Measurements from ENCODE around the gene WDFY3. TPM values are rescaled to one million over a fixed set of nuclear protein-coding genes. Genes with fewer than 3 reads are reported as not detected.

Gene WDFY3
- total RNA-seq, 3 donors from 2014 or later, result 119 to 156 (median 125) TPM

GRCh38 chr4:84796394-84796793 is 170.1 kb downstream of the WDFY3 start:
- DNase-seq (ENCODE audit: low spot score in 2 of 2), result no peak
- H3K9me3 ChIP-seq, result no peaks in the 10 kb centered on the region
- H3K27ac ChIP-seq, result no peak overlapping the region
- H3K4me1 ChIP-seq, result no peaks in the 10 kb centered on the region
- no peaks in the 10 kb centered on the region for H3K27me3 ChIP-seq
- H3K4me3 ChIP-seq, result no peak overlapping the region
- intact Hi-C loops (cut with DNase I; ENCODE audit: low total_unique reads), result no loop called here
- H3K36me3 ChIP-seq, result no peaks in the 10 kb centered on the region
- TF ChIP-seq, protein P1, sequence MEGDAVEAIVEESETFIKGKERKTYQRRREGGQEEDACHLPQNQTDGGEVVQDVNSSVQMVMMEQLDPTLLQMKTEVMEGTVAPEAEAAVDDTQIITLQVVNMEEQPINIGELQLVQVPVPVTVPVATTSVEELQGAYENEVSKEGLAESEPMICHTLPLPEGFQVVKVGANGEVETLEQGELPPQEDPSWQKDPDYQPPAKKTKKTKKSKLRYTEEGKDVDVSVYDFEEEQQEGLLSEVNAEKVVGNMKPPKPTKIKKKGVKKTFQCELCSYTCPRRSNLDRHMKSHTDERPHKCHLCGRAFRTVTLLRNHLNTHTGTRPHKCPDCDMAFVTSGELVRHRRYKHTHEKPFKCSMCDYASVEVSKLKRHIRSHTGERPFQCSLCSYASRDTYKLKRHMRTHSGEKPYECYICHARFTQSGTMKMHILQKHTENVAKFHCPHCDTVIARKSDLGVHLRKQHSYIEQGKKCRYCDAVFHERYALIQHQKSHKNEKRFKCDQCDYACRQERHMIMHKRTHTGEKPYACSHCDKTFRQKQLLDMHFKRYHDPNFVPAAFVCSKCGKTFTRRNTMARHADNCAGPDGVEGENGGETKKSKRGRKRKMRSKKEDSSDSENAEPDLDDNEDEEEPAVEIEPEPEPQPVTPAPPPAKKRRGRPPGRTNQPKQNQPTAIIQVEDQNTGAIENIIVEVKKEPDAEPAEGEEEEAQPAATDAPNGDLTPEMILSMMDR (IDR thresholded peaks at IDR 0.05), result no peak
- TF ChIP-seq POLR2A (IDR thresholded peaks at IDR 0.05) (no peak), POLR2AphosphoS5 (IDR thresholded peaks at IDR 0.05) (no peak)

- H3K9me3 ChIP-seq, result no peaks in the 10 kb centered on the region
- H3K4me1 ChIP-seq, result no peaks in the 10 kb centered on the region
- intact Hi-C loops (cut with DNase I; ENCODE audit: low total_unique reads), result no loop called here
- TF ChIP-seq, protein P1 (IDR thresholded peaks at IDR 0.05), result no peak
- TF ChIP-seq POLR2A (IDR thresholded peaks at IDR 0.05), result no peak
- no peak for TF ChIP-seq POLR2AphosphoS5 (IDR thresholded peaks at IDR 0.05)
- no peak overlapping the region for H3K27ac ChIP-seq
- H3K27me3 ChIP-seq, result no peaks in the 10 kb centered on the region
- DNase-seq (ENCODE audit: low spot score in 2 of 2), result no peak
- no peak overlapping the region for H3K4me3 ChIP-seq
- H3K36me3 ChIP-seq, result peaks cover 4% of the 10 kb centered on the region
Measured at GRCh38 chr4:84792366-84793301, 173.9 kb downstream of the WDFY3 start.

DNA sequence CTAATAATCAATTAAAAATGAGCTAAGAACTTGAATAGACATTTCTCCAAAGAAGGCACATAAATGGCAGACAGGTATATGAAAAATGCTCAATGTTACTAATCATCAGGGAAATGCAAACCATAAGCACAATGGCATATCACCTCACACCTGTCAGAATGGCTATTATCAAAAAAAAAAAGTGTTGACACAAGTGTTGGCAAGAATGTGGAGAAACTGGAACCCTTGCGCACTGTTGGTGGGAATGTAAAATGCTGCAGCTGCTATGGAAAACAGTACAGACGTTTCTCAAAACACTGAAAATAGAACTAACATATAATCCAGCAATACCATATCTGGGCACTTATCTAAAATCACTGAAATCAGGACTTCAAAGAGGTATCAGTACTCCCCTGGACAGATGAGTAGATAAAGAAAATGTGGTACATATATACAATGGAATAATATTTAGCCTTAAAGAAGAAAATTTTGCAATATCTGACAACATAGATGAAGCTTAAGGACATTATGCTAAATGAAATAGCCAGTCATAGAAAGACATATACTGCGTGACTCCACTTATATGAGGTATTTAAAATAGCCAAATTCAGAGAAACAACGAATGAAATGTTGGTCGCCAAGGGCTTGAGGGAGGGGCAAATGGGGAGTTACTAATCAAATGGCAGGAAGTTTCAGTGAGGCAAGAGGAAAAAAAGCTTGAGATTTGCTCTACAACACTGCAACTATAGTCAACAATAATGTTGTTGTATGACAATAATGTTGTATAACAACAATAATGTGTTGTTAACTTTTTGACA is 175.5 kb downstream of the WDFY3 start:
- Histone ChIP-seq H3K9me3 (no peaks in the 10 kb centered on the region), H3K27me3 (no peaks in the 10 kb centered on the region), H3K4me1 (no peaks in the 10 kb centered on the region), H3K27ac (no peak overlapping the region), H3K4me3 (no peak overlapping the region), H3K36me3 (peaks cover 11% of the 10 kb centered on the region)
- DNase-seq (ENCODE audit: low spot score in 2 of 2), result no peak
- intact Hi-C loops (cut with DNase I; ENCODE audit: low total_unique reads), result no loop called here
- TF ChIP-seq, protein P1 (IDR thresholded peaks at IDR 0.05), result no peak
- TF ChIP-seq POLR2A (IDR thresholded peaks at IDR 0.05) (no peak), POLR2AphosphoS5 (IDR thresholded peaks at IDR 0.05) (no peak)

GRCh38 chr4:84786478-84786877 is 180.0 kb downstream of the WDFY3 start:
- TF ChIP-seq POLR2AphosphoS5 (IDR thresholded peaks at IDR 0.05), result no peak
- no peak for TF ChIP-seq POLR2A (IDR thresholded peaks at IDR 0.05)
- TF ChIP-seq, protein P1 (IDR thresholded peaks at IDR 0.05), result no peak

GRCh38 chr4:84782517-84782916 is 184.0 kb downstream of the WDFY3 start:
- no peak for TF ChIP-seq POLR2AphosphoS5 (IDR thresholded peaks at IDR 0.05)
- no peak for TF ChIP-seq POLR2A (IDR thresholded peaks at IDR 0.05)
- TF ChIP-seq, protein P1 (IDR thresholded peaks at IDR 0.05), result no peak

More at GRCh38 chr4:84786478-84786877, 180.0 kb downstream of the WDFY3 start:
- H3K4me3 ChIP-seq, result no peak overlapping the region
- no peak overlapping the region for H3K27ac ChIP-seq
- no peaks in the 10 kb centered on the region for H3K4me1 ChIP-seq
- H3K9me3 ChIP-seq, result no peaks in the 10 kb centered on the region
- peaks cover 15% of the 10 kb centered on the region for H3K36me3 ChIP-seq
- DNase-seq (ENCODE audit: low spot score in 2 of 2), result no peak
- intact Hi-C loops (cut with DNase I; ENCODE audit: low total_unique reads), result no loop called here
- H3K27me3 ChIP-seq, result no peaks in the 10 kb centered on the region

More at GRCh38 chr4:84782517-84782916, 184.0 kb downstream of the WDFY3 start:
- no peak for DNase-seq (ENCODE audit: low spot score in 2 of 2)
- intact Hi-C loops (cut with DNase I; ENCODE audit: low total_unique reads), result no loop called here
- Histone ChIP-seq H3K36me3 (peaks cover 14% of the 10 kb centered on the region), H3K4me3 (no peak overlapping the region), H3K9me3 (no peaks in the 10 kb centered on the region), H3K27ac (no peak overlapping the region), H3K27me3 (no peaks in the 10 kb centered on the region), H3K4me1 (no peaks in the 10 kb centered on the region)
